Measurements from ENCODE around the gene PTGFRN. TPM values are rescaled to one million over a fixed set of nuclear protein-coding genes. Genes with fewer than 3 reads are reported as not detected.

The PTGFRN gene
- total RNA-seq, 2 donors from 2014 or later = 37.1 to 70.7 TPM

DNA sequence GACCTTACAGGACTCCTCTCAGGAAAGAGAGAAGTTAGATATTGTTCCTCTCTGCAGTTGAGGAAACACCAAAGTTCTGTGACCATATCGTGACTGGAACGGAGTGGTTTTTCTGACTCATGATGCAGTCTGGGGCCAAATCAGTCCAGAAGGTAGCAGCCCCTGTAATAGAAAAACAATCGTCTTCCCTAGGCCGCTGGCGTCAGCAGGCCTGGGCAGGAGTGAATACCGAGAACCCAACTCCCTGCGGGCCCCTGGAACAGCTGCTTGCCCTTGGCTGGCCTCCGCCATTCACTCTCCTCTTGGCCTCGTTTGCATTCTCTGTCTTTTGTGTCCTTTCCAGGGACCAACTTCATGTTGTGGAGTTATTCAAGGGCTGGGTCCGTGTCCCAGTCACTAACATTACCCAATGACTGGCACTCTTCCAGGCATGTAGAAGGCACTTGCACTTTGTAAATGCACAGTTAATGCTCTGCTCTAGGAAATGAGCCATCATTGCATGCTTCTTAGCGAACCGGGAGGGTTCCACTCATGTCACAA lies 81.0 kb downstream of the PTGFRN start:
- peak; percentile 11 for DNase-seq (ENCODE audit: low spot score)
- H3K36me3 ChIP-seq = no peaks in the 10 kb centered on the region
- 62% methylated on average over 12 of the region's 12 CpGs for WGBS

DNA sequence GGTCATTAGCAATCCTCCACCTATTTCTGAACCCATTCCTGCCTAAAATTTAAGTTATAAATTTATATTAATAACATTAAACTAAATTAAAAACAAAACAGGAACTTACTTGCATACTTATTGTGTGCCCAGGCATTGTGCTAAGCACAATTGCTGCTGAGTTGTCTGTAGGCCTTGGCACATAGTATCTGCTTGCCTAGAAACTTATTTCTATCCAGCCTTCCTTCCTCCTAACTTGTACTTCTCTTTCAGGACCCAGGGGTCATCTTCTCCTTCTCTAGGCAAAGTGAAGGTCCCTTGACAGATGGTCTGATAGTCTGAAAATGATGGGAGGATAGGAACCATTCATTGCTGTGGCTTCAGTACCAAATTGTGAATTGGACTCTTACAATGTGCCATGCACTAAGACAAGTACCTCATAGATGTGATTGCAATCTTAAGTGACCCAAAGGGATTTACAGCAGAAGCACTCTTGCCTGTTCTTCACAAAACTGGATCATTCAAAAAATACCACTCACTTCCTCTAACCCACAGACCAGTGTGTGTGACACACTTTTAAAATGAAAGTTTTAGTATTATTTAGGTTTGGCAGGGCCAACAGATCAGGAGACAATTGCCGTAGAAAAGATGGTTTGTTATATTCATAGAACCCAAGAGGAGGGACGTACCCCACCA lies 81.6 kb downstream of the PTGFRN start:
- Histone ChIP-seq H3K27me3 (replicated peaks; ENCODE audit: insufficient read depth) (no peaks in the 10 kb centered on the region), H3K4me3 (no peak overlapping the region), H3K9me3 (no peaks in the 10 kb centered on the region), H3K27ac (no peak overlapping the region), H3K36me3 (no peaks in the 10 kb centered on the region), H3K4me1 (replicated peaks) (no peaks in the 10 kb centered on the region)
- intact Hi-C loops (cut with DNase I) = no loop called here
- DNase-seq (ENCODE audit: low spot score) = no peak
- no peak for TF ChIP-seq POLR2A (IDR thresholded peaks at IDR 0.05)
- no peak for TF ChIP-seq POLR2AphosphoS5 (IDR thresholded peaks at IDR 0.05)
- TF ChIP-seq, protein P1, sequence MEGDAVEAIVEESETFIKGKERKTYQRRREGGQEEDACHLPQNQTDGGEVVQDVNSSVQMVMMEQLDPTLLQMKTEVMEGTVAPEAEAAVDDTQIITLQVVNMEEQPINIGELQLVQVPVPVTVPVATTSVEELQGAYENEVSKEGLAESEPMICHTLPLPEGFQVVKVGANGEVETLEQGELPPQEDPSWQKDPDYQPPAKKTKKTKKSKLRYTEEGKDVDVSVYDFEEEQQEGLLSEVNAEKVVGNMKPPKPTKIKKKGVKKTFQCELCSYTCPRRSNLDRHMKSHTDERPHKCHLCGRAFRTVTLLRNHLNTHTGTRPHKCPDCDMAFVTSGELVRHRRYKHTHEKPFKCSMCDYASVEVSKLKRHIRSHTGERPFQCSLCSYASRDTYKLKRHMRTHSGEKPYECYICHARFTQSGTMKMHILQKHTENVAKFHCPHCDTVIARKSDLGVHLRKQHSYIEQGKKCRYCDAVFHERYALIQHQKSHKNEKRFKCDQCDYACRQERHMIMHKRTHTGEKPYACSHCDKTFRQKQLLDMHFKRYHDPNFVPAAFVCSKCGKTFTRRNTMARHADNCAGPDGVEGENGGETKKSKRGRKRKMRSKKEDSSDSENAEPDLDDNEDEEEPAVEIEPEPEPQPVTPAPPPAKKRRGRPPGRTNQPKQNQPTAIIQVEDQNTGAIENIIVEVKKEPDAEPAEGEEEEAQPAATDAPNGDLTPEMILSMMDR (IDR thresholded peaks at IDR 0.05) = no peak
- 74% methylated on average over 2 of the region's 2 CpGs for WGBS

More for the DNA sequence above, 81.0 kb downstream of the PTGFRN start:
- no peaks in the 10 kb centered on the region for H3K9me3 ChIP-seq
- no peaks in the 10 kb centered on the region for H3K4me1 ChIP-seq (replicated peaks)
- H3K27me3 ChIP-seq (replicated peaks; ENCODE audit: insufficient read depth) = no peaks in the 10 kb centered on the region
- intact Hi-C loops (cut with DNase I) = no loop called here
- H3K27ac ChIP-seq = no peak overlapping the region
- no peak for TF ChIP-seq POLR2AphosphoS5 (IDR thresholded peaks at IDR 0.05)
- TF ChIP-seq, protein P1 (IDR thresholded peaks at IDR 0.05) = no peak
- no peak for TF ChIP-seq POLR2A (IDR thresholded peaks at IDR 0.05)
- H3K4me3 ChIP-seq = no peak overlapping the region

DNA sequence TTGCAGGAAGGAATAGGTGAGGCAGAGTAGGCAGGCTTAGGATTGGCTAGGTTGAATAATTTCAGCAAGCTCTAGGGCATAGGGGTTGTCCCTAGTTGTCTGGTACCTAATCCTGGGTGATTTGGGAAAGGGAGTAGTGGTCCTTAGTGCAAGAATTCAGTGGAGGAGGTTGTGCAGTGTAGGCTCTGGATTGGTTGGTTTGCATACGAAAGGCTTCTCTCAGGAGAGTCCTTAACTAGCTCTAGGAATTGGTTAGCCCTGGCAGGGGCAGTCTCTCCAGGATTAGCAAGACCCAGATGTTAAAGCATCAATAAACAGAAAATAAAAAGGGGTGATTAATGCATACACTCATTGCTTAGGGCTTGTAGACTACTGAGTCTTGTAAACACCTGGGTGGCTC lies 82.2 kb downstream of the PTGFRN start:
- no peaks in the 10 kb centered on the region for H3K27me3 ChIP-seq (replicated peaks; ENCODE audit: insufficient read depth)
- intact Hi-C loops (cut with DNase I) = no loop called here
- no peak overlapping the region for H3K27ac ChIP-seq
- no peak for DNase-seq (ENCODE audit: low spot score)
- TF ChIP-seq POLR2AphosphoS5 (IDR thresholded peaks at IDR 0.05) (no peak), POLR2A (IDR thresholded peaks at IDR 0.05) (no peak)
- TF ChIP-seq, protein P1 (IDR thresholded peaks at IDR 0.05) = no peak
- H3K4me1 ChIP-seq (replicated peaks) = no peaks in the 10 kb centered on the region
- WGBS = 85% methylated on average over 1 of the region's 1 CpG
- H3K36me3 ChIP-seq = no peaks in the 10 kb centered on the region
- no peaks in the 10 kb centered on the region for H3K9me3 ChIP-seq
- no peak overlapping the region for H3K4me3 ChIP-seq

DNA sequence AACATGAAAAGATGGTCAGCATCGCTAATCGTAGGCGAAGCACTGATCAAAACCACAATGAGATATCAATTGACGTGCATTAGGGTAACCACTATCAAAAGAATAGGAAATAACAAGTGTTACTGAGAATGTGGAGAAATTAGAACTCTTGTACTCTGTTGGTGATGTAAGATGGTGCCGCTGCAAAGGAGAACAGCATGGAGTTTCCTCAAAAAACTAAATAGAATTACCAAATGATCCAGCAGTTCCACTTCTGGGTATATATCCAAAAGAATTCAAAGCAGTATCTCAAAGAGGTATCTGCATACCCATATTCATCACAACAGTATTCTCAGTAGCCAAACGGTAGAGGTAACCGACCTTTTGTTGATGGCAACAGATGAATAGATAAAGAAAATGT lies 83.6 kb downstream of the PTGFRN start:
- intact Hi-C loops (cut with DNase I) = no loop called here
- Histone ChIP-seq H3K27me3 (replicated peaks; ENCODE audit: insufficient read depth) (no peaks in the 10 kb centered on the region), H3K4me3 (no peak overlapping the region), H3K27ac (no peak overlapping the region), H3K4me1 (replicated peaks) (no peaks in the 10 kb centered on the region), H3K36me3 (no peaks in the 10 kb centered on the region), H3K9me3 (no peaks in the 10 kb centered on the region)
- 95% methylated on average over 7 of the region's 7 CpGs for WGBS
- DNase-seq (ENCODE audit: low spot score) = no peak
- TF ChIP-seq, protein P1 (IDR thresholded peaks at IDR 0.05) = no peak
- TF ChIP-seq POLR2A (IDR thresholded peaks at IDR 0.05) = no peak
- TF ChIP-seq POLR2AphosphoS5 (IDR thresholded peaks at IDR 0.05) = no peak

DNA sequence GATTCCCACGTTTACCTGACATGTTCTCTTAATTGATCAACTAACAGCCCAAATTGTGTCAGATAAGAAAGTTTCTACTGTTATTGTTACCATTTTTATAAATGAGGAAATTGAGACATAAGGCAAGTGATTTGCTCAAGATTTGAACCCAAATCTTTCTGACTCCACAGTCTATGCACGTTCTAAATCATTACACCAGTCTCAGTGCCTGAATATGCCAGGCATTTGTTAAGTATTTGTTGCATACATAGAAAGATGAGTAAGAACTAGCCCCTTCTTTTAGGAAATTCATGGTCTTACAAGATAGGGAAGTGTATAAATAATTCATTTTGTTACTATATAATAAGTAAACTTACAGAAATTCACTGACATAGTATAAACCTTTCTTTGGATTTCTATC lies 84.7 kb downstream of the PTGFRN start:
- Histone ChIP-seq H3K27me3 (replicated peaks; ENCODE audit: insufficient read depth) (no peaks in the 10 kb centered on the region), H3K36me3 (no peaks in the 10 kb centered on the region), H3K27ac (no peak overlapping the region), H3K9me3 (no peaks in the 10 kb centered on the region), H3K4me1 (replicated peaks) (no peaks in the 10 kb centered on the region), H3K4me3 (no peak overlapping the region)
- WGBS = 86% methylated on average over 2 of the region's 2 CpGs
- TF ChIP-seq POLR2AphosphoS5 (IDR thresholded peaks at IDR 0.05) = no peak
- no peak for TF ChIP-seq POLR2A (IDR thresholded peaks at IDR 0.05)
- TF ChIP-seq, protein P1 (IDR thresholded peaks at IDR 0.05) = no peak
- intact Hi-C loops (cut with DNase I) = no loop called here
- DNase-seq (ENCODE audit: low spot score) = no peak
